ENCODE measurements around the gene CACNA2D1.
"Not testable (repeated sequence)": the region's sequence is repeated elsewhere in the genome, so short reads cannot be mapped to it uniquely, and the experiment has no call there.

CACNA2D1 gene

GRCh38 chr7:82389876-82390275, 53.7 kb downstream of the CACNA2D1 start:
- no peak for DNase-seq

DNA sequence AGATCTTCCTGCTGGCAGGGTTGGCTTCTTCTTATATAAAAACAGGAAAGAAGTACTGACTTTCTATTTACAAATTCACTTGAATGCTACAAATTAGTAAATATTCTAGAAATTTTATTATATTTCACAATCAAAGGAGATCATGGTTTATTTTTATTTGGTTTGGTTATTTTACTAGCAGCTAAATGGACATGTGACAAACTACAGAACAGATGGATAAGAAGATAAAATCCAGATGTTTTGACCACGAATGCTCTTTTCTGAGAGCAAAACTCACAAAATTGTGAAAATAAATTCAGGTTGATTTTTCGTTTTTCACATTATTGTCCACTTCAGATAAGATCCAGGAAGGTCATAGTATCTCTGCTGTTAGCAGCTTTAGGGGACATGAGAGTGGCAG, 55.4 kb downstream of the CACNA2D1 start:
- no peak for DNase-seq

DNA sequence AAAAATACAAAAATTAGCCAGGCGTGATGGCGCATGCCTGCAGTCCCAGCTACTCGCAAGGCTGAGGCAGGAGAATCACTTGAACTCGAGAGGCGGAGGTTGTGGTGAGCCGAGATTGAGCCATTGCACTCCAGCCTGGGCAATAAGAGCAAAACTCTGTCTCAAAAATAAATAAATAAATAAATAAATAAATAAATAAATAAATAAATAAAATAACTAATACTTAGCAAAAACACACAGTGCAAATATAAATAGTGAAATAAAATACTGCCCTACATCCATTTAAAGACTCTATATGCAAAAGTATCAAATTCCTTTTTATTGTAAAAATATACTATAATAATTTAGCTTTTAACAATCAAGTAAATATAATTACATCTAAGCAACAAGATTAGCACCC, 57.0 kb downstream of the CACNA2D1 start:
- DNase-seq: not testable (repeated sequence)

DNA sequence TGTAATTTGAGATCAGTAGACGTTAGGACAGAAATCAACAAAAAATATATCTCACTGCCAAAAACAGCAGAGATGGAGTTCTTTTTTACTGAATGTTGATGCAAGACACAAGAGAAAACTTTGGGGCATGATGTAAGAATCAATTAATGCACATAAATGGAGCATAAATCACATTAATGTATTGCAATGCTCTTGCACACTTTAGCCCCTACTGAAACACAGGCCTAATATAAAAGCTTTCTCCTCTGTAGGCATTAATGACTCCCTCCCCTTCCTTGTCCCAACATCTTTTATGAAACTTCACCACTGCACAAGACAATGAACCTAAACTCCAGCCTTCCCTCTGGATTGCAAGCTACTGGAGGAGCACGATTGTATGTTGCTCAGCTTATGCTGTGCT, 58.8 kb downstream of the CACNA2D1 start:
- no peak for DNase-seq

DNA sequence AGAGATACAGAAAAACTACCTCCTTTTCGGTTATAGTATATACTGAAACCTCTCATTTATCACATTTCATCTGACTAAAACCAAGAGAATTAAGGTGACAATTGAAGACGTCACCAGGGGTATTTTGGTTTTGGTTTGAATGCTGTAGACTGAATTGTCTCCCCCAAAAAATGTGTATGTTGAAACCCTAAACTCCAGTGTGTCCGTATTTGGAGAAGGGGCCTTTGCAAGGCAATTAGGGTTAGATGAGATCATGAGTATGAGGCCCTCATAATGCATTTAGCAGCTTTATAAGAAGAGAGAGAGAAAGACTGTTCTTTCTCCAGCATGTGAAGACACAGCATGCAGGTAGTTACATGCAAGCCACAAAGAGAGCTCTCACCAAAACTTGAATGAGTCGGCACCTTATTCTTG, 59.5 kb downstream of the CACNA2D1 start:
- no peak for DNase-seq

DNA sequence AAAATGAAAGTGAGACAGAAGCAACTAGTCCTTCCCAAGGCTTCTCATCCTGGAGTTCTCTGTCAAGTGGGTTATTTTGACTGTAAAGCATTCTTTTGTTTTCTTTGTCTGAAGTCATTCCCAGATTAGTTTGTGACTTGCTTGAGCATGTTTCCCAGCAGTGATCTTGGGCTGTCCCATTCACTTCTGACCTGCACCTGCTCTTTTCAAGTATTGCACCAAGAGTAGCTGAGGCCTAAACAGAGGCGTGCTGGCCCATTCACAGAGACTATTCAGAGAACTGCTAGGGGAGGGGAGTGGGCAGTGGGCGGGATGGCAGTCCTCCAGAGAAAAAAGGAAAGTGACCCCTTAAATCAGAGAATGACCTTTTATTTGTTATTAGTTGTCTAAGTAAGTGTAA, 61.3 kb downstream of the CACNA2D1 start:
- no peak for DNase-seq

- DNase-seq: no peak
Measured at GRCh38 chr7:82376739-82377138, 66.8 kb downstream of the CACNA2D1 start.

- no peak for DNase-seq
Measured at GRCh38 chr7:82375713-82376112, 67.9 kb downstream of the CACNA2D1 start.

DNA sequence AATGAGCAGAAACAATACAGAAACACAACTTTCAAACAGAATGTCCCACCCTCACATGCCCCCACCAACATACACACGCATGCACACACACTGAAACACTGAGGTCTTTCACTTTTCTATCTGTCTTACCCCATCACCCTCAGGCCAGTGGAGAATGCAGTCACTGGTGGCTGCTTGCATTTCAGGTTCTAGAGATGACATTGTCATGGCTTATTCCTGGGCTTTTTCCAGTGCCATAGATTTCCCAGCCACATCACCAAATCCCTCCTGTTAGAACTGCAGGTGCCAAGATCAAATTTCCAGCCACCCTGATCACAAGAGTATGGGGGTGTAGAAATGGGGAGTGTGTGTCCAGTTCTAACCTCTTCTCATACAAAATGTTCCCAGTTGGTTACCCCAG, 68.4 kb downstream of the CACNA2D1 start:
- no peak for DNase-seq

GRCh38 chr7:82373926-82374635, 69.5 kb downstream of the CACNA2D1 start:
- no peak for DNase-seq

GRCh38 chr7:82364671-82365070, 78.9 kb downstream of the CACNA2D1 start:
- DNase-seq: no peak

DNA sequence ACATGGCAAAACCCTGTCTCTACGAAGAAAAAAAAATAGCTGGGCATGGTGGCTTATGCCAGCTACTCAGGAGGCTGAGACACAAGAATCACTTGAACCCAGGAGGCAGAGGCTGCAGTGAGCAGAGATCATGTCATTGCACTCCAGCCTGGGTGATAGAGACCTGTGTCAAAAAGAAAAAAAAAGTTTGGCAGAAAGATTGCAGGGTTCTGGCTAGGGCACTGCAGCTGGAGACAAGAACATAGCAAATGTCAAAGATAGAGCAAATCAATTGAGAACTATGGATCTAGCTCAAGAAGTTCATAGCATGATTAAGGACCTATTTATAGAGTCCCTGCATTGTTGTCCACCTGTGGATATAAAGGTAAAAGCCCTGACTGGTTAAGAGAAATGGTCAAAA, 79.5 kb downstream of the CACNA2D1 start:
- DNase-seq: no peak

DNA sequence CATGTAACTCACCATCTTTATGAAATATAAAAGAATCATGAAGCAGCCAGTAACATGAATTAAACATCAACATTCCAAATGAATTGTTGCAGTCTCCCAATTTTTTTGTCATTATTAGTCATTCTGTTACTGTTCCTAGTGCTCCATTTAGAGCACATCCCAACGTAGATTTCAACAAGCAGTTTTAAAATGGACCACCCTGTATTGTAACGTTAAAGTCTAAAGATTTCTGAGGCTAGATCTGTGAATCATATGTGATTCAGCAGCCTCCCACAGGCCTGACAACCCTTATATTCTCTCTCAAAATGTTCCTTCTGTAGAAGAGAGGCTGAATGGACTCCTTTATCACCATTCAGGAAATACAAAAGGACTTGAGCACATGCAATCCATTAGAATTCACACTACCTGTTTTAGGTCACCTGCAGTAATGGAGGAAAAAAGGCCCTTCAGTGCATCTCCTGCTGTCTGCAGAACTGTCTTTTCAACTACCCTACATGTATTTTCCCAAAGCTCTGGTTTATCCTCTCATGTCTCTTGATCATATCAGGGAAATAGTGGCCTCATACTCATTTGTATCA, 81.4 kb downstream of the CACNA2D1 start:
- DNase-seq: no peak

- DNase-seq: no peak
Measured at GRCh38 chr7:82360591-82361368, 82.8 kb downstream of the CACNA2D1 start.

DNA sequence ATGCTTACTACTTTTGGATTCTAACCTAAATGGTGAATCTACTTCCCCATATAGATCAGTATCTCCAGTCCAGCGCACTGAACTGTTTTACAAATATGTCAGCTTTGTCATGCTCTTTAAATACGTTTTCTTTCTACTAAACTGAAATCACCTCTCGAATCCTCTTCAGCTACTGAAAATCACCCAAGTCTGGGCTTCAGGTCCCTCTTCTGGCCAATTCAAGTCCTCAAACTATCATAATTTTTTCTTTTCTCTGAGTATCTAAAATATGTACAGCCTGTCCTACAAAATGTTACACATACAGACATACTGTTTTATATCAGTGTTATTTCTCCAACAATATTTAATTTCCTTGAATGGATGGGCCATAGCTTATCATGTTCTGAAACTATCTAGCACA, 84.2 kb downstream of the CACNA2D1 start:
- no peak for DNase-seq

- no peak for DNase-seq
Measured at GRCh38 chr7:82358923-82359322, 84.7 kb downstream of the CACNA2D1 start.

DNA sequence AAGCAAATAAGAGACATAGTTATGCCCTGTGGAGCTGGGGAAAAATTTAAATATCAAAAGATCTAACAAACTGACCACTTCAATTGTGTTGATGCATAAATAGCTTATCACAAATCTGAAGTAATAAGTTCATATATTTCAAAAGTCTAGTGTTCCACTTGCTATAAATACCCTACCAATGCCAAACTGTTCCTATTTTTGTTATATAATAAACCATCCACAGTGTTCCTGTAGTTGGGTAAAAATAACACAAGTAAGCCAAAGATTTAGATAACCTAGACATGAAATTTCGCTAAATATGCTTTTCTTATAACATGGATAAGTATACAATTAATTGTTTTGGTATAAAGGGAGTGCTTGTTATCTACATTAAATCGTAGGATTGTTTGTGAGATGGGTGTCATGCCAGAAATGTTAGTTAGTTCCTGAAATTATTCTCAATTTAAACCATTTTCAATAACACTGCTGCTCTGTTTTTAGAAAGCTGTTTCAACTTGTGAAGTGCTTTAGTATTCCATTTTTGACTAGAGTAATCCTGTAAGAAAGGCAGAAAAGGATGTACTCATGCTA, 85.5 kb downstream of the CACNA2D1 start:
- DNase-seq: no peak

- DNase-seq: no peak
Measured at GRCh38 chr7:82348251-82348650, 95.3 kb downstream of the CACNA2D1 start.

- no peak for DNase-seq
Measured at GRCh38 chr7:82347808-82348207, 95.8 kb downstream of the CACNA2D1 start.

GRCh38 chr7:82345886-82346285, 97.7 kb downstream of the CACNA2D1 start:
- no peak for DNase-seq

- no peak for DNase-seq
Measured at GRCh38 chr7:82343716-82344115, 99.9 kb downstream of the CACNA2D1 start.

- no peak for DNase-seq
Measured at GRCh38 chr7:82339958-82340357, 103.6 kb downstream of the CACNA2D1 start.

GRCh38 chr7:82335927-82336326, 107.7 kb downstream of the CACNA2D1 start:
- DNase-seq: no peak

DNA sequence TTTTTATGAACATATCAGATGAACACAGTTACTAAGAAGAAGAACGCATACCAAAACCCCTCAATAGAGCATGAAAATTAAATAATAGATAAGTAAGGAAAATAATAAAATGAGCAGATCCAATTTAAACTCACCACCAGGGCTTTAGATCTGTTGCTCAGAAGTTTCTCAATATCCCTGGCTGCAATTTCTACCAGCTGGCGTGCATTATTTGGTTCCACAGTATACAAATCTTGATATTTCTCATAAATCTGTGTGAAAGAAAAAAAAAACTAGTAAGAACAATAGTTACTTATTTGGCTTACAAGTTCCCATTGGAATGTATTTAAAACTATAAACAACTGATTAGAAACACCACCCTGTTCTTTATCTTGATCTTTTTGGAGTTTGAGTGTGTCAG, 108.6 kb downstream of the CACNA2D1 start:
- no peak for DNase-seq
